Stimulated activated CD8-positive, alpha-beta memory T cell treated with anti-CD3 and anti-CD28 coated beads, Interleukin-2, amount 100 ng/mL, for 48 hours (primary cell): ENCODE data around the gene PTPRN2.

ENCODE experiments used
- DNase-seq, 2 donors: peaks; one replicate each; pipeline ENCODE4 v3.0.0-alpha.2; 2020; ENCODE audit warnings: low read depth in 2 of 2

PTPRN2 gene

GRCh38 chr7:158576050-158576762 is 11.4 kb downstream of the PTPRN2 start:
- DNase-seq = no peak

- DNase-seq = no peak
These were observed 13.2 kb downstream of the PTPRN2 start for GRCh38 chr7:158574308-158575036.

GRCh38 chr7:158573310-158573709 is 14.3 kb downstream of the PTPRN2 start:
- no peak for DNase-seq

- no peak for DNase-seq
These were observed 15.4 kb downstream of the PTPRN2 start for GRCh38 chr7:158572000-158572828.

GRCh38 chr7:158570449-158571170 is 17.0 kb downstream of the PTPRN2 start:
- no peak for DNase-seq

- no peak for DNase-seq
These were observed 17.7 kb downstream of the PTPRN2 start for GRCh38 chr7:158569858-158570323.

GRCh38 chr7:158568974-158569857 is 18.4 kb downstream of the PTPRN2 start:
- DNase-seq = no peak

GRCh38 chr7:158567153-158567603 is 20.4 kb downstream of the PTPRN2 start:
- DNase-seq = no peak

GRCh38 chr7:158564663-158565035 is 23.0 kb downstream of the PTPRN2 start:
- DNase-seq = no peak

GRCh38 chr7:158563911-158564662 is 23.5 kb downstream of the PTPRN2 start:
- DNase-seq = no peak

- no peak for DNase-seq
These were observed 24.6 kb downstream of the PTPRN2 start for GRCh38 chr7:158563051-158563450.

- no peak for DNase-seq
These were observed 25.1 kb downstream of the PTPRN2 start for GRCh38 chr7:158562517-158562916.

- DNase-seq = no peak
These were observed 26.0 kb downstream of the PTPRN2 start for GRCh38 chr7:158561659-158562058.

- no peak for DNase-seq
These were observed 27.2 kb downstream of the PTPRN2 start for GRCh38 chr7:158560386-158560785.

- no peak for DNase-seq
These were observed 28.3 kb downstream of the PTPRN2 start for GRCh38 chr7:158559356-158559755.

GRCh38 chr7:158558816-158559215 is 28.8 kb downstream of the PTPRN2 start:
- DNase-seq = no peak

GRCh38 chr7:158557441-158557755 is 30.2 kb downstream of the PTPRN2 start:
- no peak for DNase-seq

- DNase-seq = no peak
These were observed 30.7 kb downstream of the PTPRN2 start for GRCh38 chr7:158556721-158557440.

- no peak for DNase-seq
These were observed 32.5 kb downstream of the PTPRN2 start for GRCh38 chr7:158555034-158555520.
